ENCODE results near the gene CNTFR. TPM values are rescaled to one million over a fixed set of nuclear protein-coding genes. Genes with fewer than 3 reads are reported as not detected.

CNTFR gene
- total RNA-seq, 3 donors from 2014 or later: 11.3 to 103 (median 15.4) TPM

- Histone ChIP-seq H3K4me1 (peaks cover 5 to 8% of the 10 kb centered on the region in 2 donors), H3K27me3 (no peaks in the 10 kb centered on the region), H3K9me3 (no peaks in the 10 kb centered on the region), H3K36me3 (peaks cover 11% of the 10 kb centered on the region), H3K27ac (no peak overlapping the region), H3K4me3 (no peak overlapping the region)
- TF ChIP-seq POLR2AphosphoS5 (IDR thresholded peaks at IDR 0.05): no peak
- no peak for TF ChIP-seq CTCF (IDR thresholded peaks at IDR 0.05)
- TF ChIP-seq POLR2A (IDR thresholded peaks at IDR 0.05): no peak
- no peak for DNase-seq (ENCODE audit: low spot score in 2 of 2)
- intact Hi-C loops (cut with DNase I; ENCODE audit: low total_unique reads): no loop called here
Measured at GRCh38 chr9:34615132-34615531, 25.6 kb upstream of the CNTFR start.

GRCh38 chr9:34612788-34613390 is 23.4 kb upstream of the CNTFR start:
- H3K9me3 ChIP-seq: no peaks in the 10 kb centered on the region
- H3K4me1 ChIP-seq: peaks cover 0 to 5% of the 10 kb centered on the region in 2 donors
- DNase-seq (ENCODE audit: low spot score in 2 of 2): peak; percentile 73 to 78
- peak overlapping the region; percentile 62 to 92 (median 71) for H3K4me3 ChIP-seq
- no peaks in the 10 kb centered on the region for H3K27me3 ChIP-seq
- TF ChIP-seq POLR2A (IDR thresholded peaks at IDR 0.05) (no peak), POLR2AphosphoS5 (IDR thresholded peaks at IDR 0.05) (peak in 2 of 3 donors; percentile 9 to 24), CTCF (IDR thresholded peaks at IDR 0.05) (peak; percentile 51 to 80 (median 68))
- peak overlapping the region; percentile 92 to 96 for H3K27ac ChIP-seq
- H3K36me3 ChIP-seq: peaks cover 4% of the 10 kb centered on the region
- intact Hi-C loops (cut with DNase I; ENCODE audit: low total_unique reads): no loop called here

DNA sequence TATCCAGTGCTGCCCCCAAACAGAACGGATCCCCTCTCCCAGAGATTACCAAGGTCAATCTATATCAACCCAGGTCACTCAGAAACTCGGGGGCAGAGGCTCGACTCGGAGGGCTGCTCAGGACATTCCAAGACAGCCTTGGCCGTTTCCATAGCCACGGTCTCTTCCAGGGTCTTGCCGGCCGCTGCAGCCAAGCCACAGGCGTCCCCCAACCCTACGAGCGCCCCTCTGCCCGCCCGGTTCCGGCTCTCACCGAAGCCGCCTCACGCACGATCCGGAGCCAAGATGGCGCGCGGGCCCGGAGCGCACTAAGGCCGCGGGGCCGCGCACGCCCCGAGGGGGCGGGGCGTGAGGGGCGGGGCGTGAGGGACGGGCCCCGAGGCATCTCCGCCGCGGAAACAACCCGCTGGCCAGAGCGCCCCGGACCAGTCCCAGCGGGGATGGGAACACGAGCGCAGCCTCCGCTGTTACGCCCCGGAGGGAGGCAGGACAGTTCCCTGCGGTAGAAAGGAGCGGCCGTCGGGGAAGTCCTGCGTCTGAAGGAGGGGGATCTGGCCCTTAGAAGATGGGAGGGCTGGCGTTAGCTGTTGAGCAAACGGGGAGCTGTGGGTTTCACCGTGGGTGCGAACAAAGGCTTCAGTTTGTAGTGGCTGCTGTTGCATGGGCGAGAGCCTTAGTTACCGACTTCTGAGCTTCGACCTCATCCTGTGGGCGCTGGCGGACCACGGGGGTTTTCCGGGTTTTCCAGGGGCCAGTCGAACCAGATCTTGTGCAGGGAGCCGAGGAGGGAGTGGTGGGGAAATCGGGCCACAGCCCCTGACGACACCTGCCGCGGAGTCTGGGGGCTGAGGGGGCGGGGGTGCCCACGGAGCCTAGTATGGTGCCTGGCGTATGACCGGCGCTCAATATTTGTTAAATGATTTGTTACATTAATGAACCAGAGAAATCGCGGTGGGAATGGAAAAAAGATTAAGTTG is 22.6 kb upstream of the CNTFR start, which contains the start of gene RPP25L:
Gene RPP25L, minus strand, starts transcription at position 287 of the 977 bp plus-strand sequence. CDS start 801 bp downstream, outside the sequence.
- peak; percentile 67 for DNase-seq (ENCODE audit: low spot score in 2 of 2)
- intact Hi-C loops (cut with DNase I; ENCODE audit: low total_unique reads): no loop called here
- Histone ChIP-seq H3K9me3 (no peaks in the 10 kb centered on the region), H3K27me3 (no peaks in the 10 kb centered on the region), H3K4me3 (peak within 1 kb of the TSS; percentile 62 to 92 (median 71)), H3K4me1 (peaks cover 0 to 5% of the 10 kb centered on the region in 2 donors), H3K36me3 (no peaks in the 10 kb centered on the region), H3K27ac (peak within 1 kb of the TSS; percentile 92 to 96)
- peak; percentile 7 to 88 (median 72) for TF ChIP-seq POLR2AphosphoS5 (IDR thresholded peaks at IDR 0.05)
- TF ChIP-seq POLR2A (IDR thresholded peaks at IDR 0.05): peak; percentile 53
- no peak for TF ChIP-seq CTCF (IDR thresholded peaks at IDR 0.05)

DNA sequence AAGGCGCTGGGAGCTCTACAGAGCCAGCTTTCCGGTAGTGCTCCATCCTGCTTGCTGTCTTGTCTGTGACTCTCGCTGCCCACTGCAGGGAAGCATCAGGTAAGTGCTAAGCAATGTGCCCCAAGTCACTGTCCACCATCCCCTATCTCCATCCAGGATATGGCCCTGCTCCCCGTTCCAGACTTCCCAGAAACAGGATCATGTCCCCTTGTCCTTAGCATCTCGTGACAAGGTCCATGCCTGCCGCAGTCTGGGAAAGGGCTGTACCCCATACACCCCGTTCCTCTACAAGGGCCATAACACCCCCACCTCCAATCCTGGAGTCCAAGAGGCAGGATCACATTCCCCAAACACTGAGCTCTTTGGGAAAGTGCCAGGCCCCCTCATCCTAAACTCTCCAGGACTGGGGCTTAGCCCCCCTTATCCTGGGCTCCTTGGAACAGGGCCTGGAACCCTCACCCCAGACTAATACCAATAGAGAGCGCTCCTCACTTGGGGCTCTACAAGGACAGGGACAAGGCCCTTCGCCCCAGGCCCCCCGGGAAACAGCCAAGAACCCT is 21.8 kb upstream of the CNTFR start:
- no peak for DNase-seq (ENCODE audit: low spot score in 2 of 2)
- H3K27ac ChIP-seq: peak overlapping the region; percentile 92 to 96
- no peaks in the 10 kb centered on the region for H3K36me3 ChIP-seq

More for the DNA sequence above, 21.8 kb upstream of the CNTFR start:
- no peaks in the 10 kb centered on the region for H3K27me3 ChIP-seq
- peaks cover 0 to 5% of the 10 kb centered on the region in 2 donors for H3K4me1 ChIP-seq
- intact Hi-C loops (cut with DNase I; ENCODE audit: low total_unique reads): no loop called here
- no peaks in the 10 kb centered on the region for H3K9me3 ChIP-seq
- TF ChIP-seq CTCF (IDR thresholded peaks at IDR 0.05) (no peak), POLR2A (IDR thresholded peaks at IDR 0.05) (no peak), POLR2AphosphoS5 (IDR thresholded peaks at IDR 0.05) (no peak)
- peak overlapping the region; percentile 62 to 92 (median 71) for H3K4me3 ChIP-seq
